Measurements from ENCODE around the gene MANEA. TPM values are rescaled to one million over a fixed set of nuclear protein-coding genes. Genes with fewer than 3 reads are reported as not detected.

Gene MANEA, protein sequence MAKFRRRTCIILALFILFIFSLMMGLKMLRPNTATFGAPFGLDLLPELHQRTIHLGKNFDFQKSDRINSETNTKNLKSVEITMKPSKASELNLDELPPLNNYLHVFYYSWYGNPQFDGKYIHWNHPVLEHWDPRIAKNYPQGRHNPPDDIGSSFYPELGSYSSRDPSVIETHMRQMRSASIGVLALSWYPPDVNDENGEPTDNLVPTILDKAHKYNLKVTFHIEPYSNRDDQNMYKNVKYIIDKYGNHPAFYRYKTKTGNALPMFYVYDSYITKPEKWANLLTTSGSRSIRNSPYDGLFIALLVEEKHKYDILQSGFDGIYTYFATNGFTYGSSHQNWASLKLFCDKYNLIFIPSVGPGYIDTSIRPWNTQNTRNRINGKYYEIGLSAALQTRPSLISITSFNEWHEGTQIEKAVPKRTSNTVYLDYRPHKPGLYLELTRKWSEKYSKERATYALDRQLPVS
- 8.3 and 8.4 TPM in 2 replicates for total RNA-seq (2021)
- long read RNA-seq, full-length matches to known transcripts: 26 of 34 reads
- long read RNA-seq, partial matches to known transcripts: 4 of 34 reads
- long read RNA-seq, other reads (novel, unspliced or antisense): 4 of 34 reads

DNA sequence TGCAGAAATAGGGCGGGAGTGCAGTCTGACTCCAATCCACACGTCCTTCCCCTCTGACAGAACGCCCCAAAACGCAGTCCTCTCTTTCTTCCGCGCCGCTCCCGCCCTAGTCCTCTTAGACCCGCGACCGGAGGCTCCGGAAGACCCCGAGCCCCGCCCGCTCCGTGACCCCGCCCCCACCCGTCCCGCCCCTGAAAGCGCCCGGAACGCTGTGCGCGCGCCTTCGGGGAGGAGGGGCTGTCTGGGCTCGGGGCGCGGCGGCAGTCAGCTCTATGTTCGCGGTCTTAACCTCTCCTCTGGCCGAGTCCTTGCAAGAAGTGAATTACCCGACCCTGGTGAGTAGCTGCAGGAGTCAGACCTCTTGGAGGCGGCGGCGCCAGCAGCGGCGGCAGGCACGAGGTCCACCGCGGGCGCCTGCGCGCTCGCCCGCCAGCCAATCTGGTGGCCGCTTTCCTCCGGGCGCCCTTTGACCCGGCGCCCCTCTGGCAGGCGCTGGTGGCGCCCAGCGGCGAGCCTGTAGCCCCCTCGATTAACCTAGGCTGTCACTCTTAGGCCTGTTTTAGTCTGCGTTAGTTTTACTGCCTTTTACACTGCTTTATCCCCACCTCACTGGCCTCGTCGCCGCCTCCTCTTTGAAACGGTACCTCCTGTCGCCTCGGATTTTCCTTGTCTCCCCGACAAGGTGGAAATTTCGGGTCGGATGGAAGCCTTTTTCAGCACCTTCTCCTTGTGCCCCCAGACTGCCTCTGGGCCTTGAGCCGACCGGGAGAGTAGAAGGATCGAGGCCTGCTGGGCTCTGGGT, at the start of gene MANEA:
Gene MANEA (plus strand): TSS at position 232 of the 802 bp plus-strand sequence. CDS start 8,905 bp downstream, outside the sequence.
- Mint-ChIP-seq H3K27me3 (ENCODE audit: low read depth) (no peaks in the 10 kb centered on the region), H3K36me3 (ENCODE audit: insufficient read depth in 1 of 3, low read depth in 3 of 3) (peaks cover 0 to 13% (median 4%) of the 10 kb centered on the region in 3 experiments; a peak in 3 of 7 replicates), H3K4me1 (peaks cover 26 to 35% of the 10 kb centered on the region in 2 experiments), H3K9me3 (peaks cover 0 to 3% of the 10 kb centered on the region in 2 experiments; a peak in 3 of 5 replicates), H3K4me3 (peak within 1 kb of the TSS; percentile 89 to 95), H3K27ac (peak within 1 kb of the TSS; percentile 96 to 100 (median 98); a peak in 6 of 7 replicates)
- Histone ChIP-seq H3K4ac (ENCODE audit: low read depth, low read length) (no peak within 1 kb of the TSS), H4K8ac (replicated peaks; ENCODE audit: insufficient read length, low read depth, low read length) (no peak within 1 kb of the TSS), H2AFZ (ENCODE audit: low read length) (peak within 1 kb of the TSS; percentile 25), H3K79me2 (ENCODE audit: insufficient read depth, low read length) (no peaks in the 10 kb centered on the region), H3K27me3 (ENCODE audit: insufficient read depth, low read length) (no peaks in the 10 kb centered on the region), H2BK20ac (ENCODE audit: low read depth, low read length, poor library complexity, severe bottlenecking) (no peak within 1 kb of the TSS), H4K20me1 (ENCODE audit: control insufficient read depth, insufficient read depth, insufficient read length) (no peaks in the 10 kb centered on the region), H3K9ac (ENCODE audit: extremely low read depth, insufficient read length, low read length) (peak within 1 kb of the TSS; percentile 77), H2AK5ac (ENCODE audit: insufficient read length, low read length) (no peak within 1 kb of the TSS), H3K4me2 (ENCODE audit: insufficient read depth, insufficient read length, low read length) (peak within 1 kb of the TSS; percentile 83), H3K4me1 (ENCODE audit: insufficient read depth, low read length) (no peaks in the 10 kb centered on the region), H3K9me3 (ENCODE audit: control insufficient read depth, low read depth, low read length) (no peaks in the 10 kb centered on the region), H2BK15ac (ENCODE audit: low read depth, low read length) (no peak within 1 kb of the TSS; the same call in 1 of the 2 replicates), H2BK5ac (ENCODE audit: insufficient read length, low read length) (no peak within 1 kb of the TSS), H3K18ac (ENCODE audit: insufficient read length, low read depth, low read length) (peak within 1 kb of the TSS; percentile 1), H3K27ac (ENCODE audit: insufficient read length, low read depth, low read length) (peak within 1 kb of the TSS; percentile 67), H3K56ac (ENCODE audit: insufficient read length, low read depth, low read length) (no peak within 1 kb of the TSS), H3K23me2 (ENCODE audit: insufficient read length, low read depth, low read length, poor library complexity, severe bottlenecking) (peaks cover 7% of the 10 kb centered on the region), H3T11ph (ENCODE audit: low read length) (no peak within 1 kb of the TSS), H3K79me1 (ENCODE audit: insufficient read depth, low read depth, low read length, poor library complexity, severe bottlenecking) (no peaks in the 10 kb centered on the region), H2BK12ac (ENCODE audit: insufficient read length, low read depth, low read length) (no peak within 1 kb of the TSS), H4K91ac (ENCODE audit: insufficient read length, low read depth, low read length) (no peak within 1 kb of the TSS), H3K14ac (ENCODE audit: insufficient read depth, low read length) (peak within 1 kb of the TSS; percentile 62; the same call in 1 of the 2 replicates), H4K5ac (ENCODE audit: insufficient read length, low read depth, low read length) (no peak within 1 kb of the TSS), H3K23ac (ENCODE audit: insufficient read length, low read depth, low read length) (no peak within 1 kb of the TSS), H2BK120ac (ENCODE audit: low read depth, low read length, poor library complexity, severe bottlenecking) (no peak within 1 kb of the TSS)
- DNase-seq: peak; percentile 83
- no CpG with 5 or more reads among the region's 70 CpGs for WGBS (ENCODE audit: extremely low coverage, insufficient read length, low lambda C conversion rate)
- TF ChIP-seq, protein P1, sequence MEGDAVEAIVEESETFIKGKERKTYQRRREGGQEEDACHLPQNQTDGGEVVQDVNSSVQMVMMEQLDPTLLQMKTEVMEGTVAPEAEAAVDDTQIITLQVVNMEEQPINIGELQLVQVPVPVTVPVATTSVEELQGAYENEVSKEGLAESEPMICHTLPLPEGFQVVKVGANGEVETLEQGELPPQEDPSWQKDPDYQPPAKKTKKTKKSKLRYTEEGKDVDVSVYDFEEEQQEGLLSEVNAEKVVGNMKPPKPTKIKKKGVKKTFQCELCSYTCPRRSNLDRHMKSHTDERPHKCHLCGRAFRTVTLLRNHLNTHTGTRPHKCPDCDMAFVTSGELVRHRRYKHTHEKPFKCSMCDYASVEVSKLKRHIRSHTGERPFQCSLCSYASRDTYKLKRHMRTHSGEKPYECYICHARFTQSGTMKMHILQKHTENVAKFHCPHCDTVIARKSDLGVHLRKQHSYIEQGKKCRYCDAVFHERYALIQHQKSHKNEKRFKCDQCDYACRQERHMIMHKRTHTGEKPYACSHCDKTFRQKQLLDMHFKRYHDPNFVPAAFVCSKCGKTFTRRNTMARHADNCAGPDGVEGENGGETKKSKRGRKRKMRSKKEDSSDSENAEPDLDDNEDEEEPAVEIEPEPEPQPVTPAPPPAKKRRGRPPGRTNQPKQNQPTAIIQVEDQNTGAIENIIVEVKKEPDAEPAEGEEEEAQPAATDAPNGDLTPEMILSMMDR (conservative IDR thresholded peaks at IDR 0.05): no peak
